Esophagus squamous epithelium (tissue), 5 donors: ENCODE results near the gene PPP1R3G. TPM values are rescaled to one million over a fixed set of nuclear protein-coding genes. Genes with fewer than 3 reads are reported as not detected.

Experiments used
- DNase-seq: peaks from one replicate; lab custom pipeline; 2025; lab: John Stamatoyannopoulos, UW
- H3K27ac ChIP-seq, 4 donors: fragments of 200-600 bp; sonication (generic); one replicate each; pipeline ENCODE4 v1.5.1; 2016 to 2019; ENCODE audit warnings: mild to moderate bottlenecking in 1 of 4
- H3K27me3 ChIP-seq, 4 donors: fragments of 200-600 bp; sonication (generic); 1 replicate in 3 of 4; 2 replicates in 1 of 4; pipeline versions ENCODE4 v1.5.1 to v1.6.0; 2017 to 2021; ENCODE audit warnings: antibody characterized with exemption in 1 of 4
- H3K36me3 ChIP-seq, 3 donors: fragments of 200-600 bp; sonication (generic); one replicate each; pipeline ENCODE4 v1.5.1; 2016 to 2019
- H3K4me1 ChIP-seq, 3 donors: fragments of 200-600 bp; sonication (generic); one replicate each; pipeline ENCODE4 v1.5.1; 2017 to 2019
- H3K4me3 ChIP-seq, 4 donors: fragments of 200-600 bp; sonication (generic); 1 replicate in 3 of 4; 2 replicates in 1 of 4; pipeline ENCODE4 v1.5.1; 2016 to 2019; ENCODE audit warnings: mild to moderate bottlenecking in 2 of 4, moderate library complexity in 1 of 4
- H3K9me3 ChIP-seq, 3 donors: fragments of 200-600 bp; sonication (generic); one replicate each; pipeline ENCODE4 v1.5.1; 2016 to 2019
- POLR2A ChIP-seq, 4 donors: fragments of 450-650 bp; IDR thresholded peaks; one replicate each; pipeline ENCODE4 v1.6.1; 2017; ENCODE audit warnings: antibody characterized with exemption in 4 of 4, mild to moderate bottlenecking in 4 of 4, moderate library complexity in 3 of 4
- WGBS, 2 donors: methylation state at CpG; one replicate each; pipeline ENCODE4 v1.1.5; 2018; 5-methylcytosine and 5-hydroxymethylcytosine counted together
- intact Hi-C: fragments of 100-400 bp; cut with DNase I; formaldehyde crosslinking; loops from one replicate; pipeline ENCODE4 v1.15.0; 2022
- total RNA-seq, 4 donors: library from RNA; depleted of rRNA; stranded (reverse); fragments of >200 nt; gene quantifications; one replicate each; pipeline ENCODE4 v1.1.0, GENCODE V29; 2016
- TF ChIP-seq, protein P1 (sequence below), 6 experiments: fragments of 450-650 bp in 4 of 6; fragments of 200-600 bp in 2 of 6; sonication (generic) in 2 of 6; IDR thresholded peaks; one replicate each; pipeline ENCODE4 v1.5.1; 2016 to 2019; ENCODE audit warnings: antibody characterized with exemption in 6 of 6, mild to moderate bottlenecking in 4 of 6, moderate library complexity in 4 of 6
- donor health status: DM: yes; HTN: yes; CAD: no.

Gene PPP1R3G
- total RNA-seq, 4 donors from 2014 or later: 1.1 to 3.0 (median 1.6) TPM

DNA sequence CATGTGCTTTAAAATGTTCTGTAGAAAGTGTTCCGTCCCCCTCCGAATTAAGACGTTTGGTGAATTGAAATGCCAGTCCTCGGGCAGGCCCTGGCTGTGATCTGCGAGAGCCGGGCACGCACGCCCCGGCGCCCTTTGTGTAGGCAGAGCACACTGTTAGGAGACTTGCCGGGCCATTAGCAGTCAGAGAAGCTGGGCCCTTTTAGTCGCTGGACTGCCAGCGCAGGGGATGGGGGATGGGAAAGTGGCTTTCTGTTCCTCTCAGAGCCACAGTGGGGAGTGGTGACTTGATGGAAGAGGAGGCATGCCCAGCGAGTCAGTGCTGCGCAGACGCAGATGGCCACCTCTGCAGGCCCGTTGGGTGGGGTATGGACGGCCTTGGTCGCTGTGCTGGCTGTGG, 2.2 kb downstream of the PPP1R3G start:
- 83 to 98% methylated on average over 7 to 10 of the region's 19 CpGs for WGBS, 2 donors
- no peaks in the 10 kb centered on the region for H3K9me3 ChIP-seq
- peaks cover 12 to 59% (median 17%) of the 10 kb centered on the region in 3 donors for H3K4me1 ChIP-seq
- TF ChIP-seq POLR2A (IDR thresholded peaks at IDR 0.05): no peak
- TF ChIP-seq, protein P1, sequence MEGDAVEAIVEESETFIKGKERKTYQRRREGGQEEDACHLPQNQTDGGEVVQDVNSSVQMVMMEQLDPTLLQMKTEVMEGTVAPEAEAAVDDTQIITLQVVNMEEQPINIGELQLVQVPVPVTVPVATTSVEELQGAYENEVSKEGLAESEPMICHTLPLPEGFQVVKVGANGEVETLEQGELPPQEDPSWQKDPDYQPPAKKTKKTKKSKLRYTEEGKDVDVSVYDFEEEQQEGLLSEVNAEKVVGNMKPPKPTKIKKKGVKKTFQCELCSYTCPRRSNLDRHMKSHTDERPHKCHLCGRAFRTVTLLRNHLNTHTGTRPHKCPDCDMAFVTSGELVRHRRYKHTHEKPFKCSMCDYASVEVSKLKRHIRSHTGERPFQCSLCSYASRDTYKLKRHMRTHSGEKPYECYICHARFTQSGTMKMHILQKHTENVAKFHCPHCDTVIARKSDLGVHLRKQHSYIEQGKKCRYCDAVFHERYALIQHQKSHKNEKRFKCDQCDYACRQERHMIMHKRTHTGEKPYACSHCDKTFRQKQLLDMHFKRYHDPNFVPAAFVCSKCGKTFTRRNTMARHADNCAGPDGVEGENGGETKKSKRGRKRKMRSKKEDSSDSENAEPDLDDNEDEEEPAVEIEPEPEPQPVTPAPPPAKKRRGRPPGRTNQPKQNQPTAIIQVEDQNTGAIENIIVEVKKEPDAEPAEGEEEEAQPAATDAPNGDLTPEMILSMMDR (IDR thresholded peaks at IDR 0.05): no peak
- intact Hi-C loops: no loop called here
- H3K27me3 ChIP-seq: peaks cover 0 to 46% (median 0%) of the 10 kb centered on the region in 4 donors
- no peak overlapping the region for H3K4me3 ChIP-seq
- H3K36me3 ChIP-seq: no peaks in the 10 kb centered on the region
- DNase-seq: no peak
- H3K27ac ChIP-seq: no peak overlapping the region

DNA sequence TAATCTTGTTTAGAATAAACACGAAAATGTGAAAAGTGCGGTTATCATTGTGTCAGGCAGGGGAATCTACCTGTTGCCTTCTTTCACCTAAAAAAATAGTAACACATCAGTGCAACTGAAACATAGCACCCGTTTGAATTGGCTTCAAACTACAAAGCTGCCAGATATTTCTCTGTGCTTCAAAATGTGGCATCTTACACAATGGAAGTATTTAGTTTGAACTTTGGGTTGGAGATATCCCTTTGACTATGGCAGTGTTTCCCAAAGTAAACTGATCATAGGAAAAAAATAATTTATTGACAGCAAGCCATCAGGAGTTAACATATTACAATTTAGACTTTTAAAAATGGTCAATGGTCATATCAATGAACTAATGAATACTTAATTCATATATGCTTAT, 3.6 kb downstream of the PPP1R3G start:
- Histone ChIP-seq H3K27me3 (peaks cover 0 to 45% (median 0%) of the 10 kb centered on the region in 4 donors), H3K4me1 (peaks cover 6 to 45% (median 17%) of the 10 kb centered on the region in 3 donors), H3K36me3 (no peaks in the 10 kb centered on the region), H3K4me3 (no peak overlapping the region), H3K27ac (no peak overlapping the region), H3K9me3 (no peaks in the 10 kb centered on the region)
- 72 to 77% methylated on average over 3 of the region's 3 CpGs for WGBS, 2 donors
- TF ChIP-seq, protein P1 (IDR thresholded peaks at IDR 0.05): no peak
- TF ChIP-seq POLR2A (IDR thresholded peaks at IDR 0.05): no peak
- intact Hi-C loops: no loop called here
- DNase-seq: no peak

DNA sequence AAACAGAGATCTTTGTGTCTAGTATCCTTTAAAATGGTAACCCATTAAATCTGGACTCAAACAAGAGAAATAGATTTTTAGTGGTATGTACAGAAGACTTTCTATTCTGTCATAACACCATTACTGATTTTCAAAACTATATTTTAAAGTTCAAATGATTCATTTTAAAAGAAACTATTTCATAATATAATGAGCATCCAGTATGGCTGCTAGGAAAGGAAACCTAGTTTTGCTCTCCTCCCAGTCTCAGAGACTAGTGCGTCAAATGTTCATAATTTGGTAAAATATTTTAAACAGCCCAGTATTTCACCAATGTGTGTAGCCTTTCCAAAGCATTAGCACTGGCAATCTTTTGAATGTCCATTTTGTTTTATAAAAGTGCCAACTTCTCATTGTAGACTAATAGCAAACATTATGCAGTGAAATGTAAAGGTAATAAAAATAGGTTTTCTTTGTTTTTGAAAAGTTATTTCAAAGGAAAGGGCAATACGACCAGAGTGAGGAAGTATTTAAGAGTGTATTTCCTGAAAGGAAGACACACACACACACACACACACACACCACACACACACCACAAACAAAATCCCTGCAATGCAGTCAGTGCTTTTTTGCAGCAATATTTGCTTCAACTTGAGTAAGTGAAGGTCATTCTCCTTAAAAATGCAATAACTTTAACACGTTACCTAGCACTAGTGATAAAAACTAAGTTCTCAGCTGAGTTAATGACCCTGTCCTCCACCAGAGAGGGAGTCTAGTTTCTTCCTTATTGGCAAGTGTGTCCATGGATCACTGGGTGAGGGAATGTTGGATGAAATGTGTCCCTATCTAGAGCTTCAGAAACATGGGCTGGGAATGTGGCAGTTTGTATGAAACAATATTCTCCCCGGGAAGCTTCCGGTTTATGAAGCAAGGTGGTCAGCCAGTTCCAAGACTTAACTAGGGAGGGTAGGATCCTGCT, 4.6 kb downstream of the PPP1R3G start:
- TF ChIP-seq, protein P1 (IDR thresholded peaks at IDR 0.05): no peak
- no peak for TF ChIP-seq POLR2A (IDR thresholded peaks at IDR 0.05)
- WGBS, 2 donors: 56 to 67% methylated on average over 4 to 5 of the region's 5 CpGs
- H3K27ac ChIP-seq: no peak overlapping the region
- H3K36me3 ChIP-seq: no peaks in the 10 kb centered on the region
- no peak for DNase-seq
- intact Hi-C loops: no loop called here
- H3K9me3 ChIP-seq: no peaks in the 10 kb centered on the region
- peaks cover 6 to 35% (median 9%) of the 10 kb centered on the region in 3 donors for H3K4me1 ChIP-seq
- H3K4me3 ChIP-seq: no peak overlapping the region
- H3K27me3 ChIP-seq: peaks cover 0 to 35% (median 0%) of the 10 kb centered on the region in 4 donors

DNA sequence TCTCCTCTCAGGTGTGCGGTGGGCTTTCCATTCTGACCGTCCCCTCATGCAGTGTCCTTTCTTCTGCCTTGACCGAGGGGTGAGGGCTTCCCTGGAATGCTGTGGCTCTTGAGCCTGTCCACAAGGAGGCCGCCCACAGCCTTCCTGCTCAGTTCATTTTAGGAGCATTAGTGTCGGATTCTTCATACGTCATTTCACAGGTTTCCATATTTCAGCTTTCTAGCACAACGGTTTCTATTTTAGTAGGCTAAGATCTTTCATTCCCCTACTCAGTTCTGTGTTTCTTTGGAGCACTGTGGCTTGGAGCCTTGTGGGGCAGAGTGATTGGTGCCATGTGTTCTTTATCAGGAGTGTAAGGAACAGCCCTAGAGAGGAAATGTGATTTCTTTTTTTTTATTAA, 5.5 kb downstream of the PPP1R3G start:
- intact Hi-C loops: no loop called here
- Histone ChIP-seq H3K4me3 (no peak overlapping the region), H3K27ac (no peak overlapping the region), H3K27me3 (peaks cover 0 to 27% (median 0%) of the 10 kb centered on the region in 4 donors), H3K36me3 (no peaks in the 10 kb centered on the region), H3K4me1 (peaks cover 6 to 27% (median 8%) of the 10 kb centered on the region in 3 donors), H3K9me3 (no peaks in the 10 kb centered on the region)
- WGBS, 2 donors: 75 to 79% methylated on average over 7 of the region's 7 CpGs
- no peak for TF ChIP-seq POLR2A (IDR thresholded peaks at IDR 0.05)
- TF ChIP-seq, protein P1 (IDR thresholded peaks at IDR 0.05): no peak
- no peak for DNase-seq
